ENCODE measurements around the gene LRRC2. TPM values are rescaled to one million over a fixed set of nuclear protein-coding genes. Genes with fewer than 3 reads are reported as not detected.

The LRRC2 gene
- total RNA-seq, 4 donors from 2014 or later: 0.35 to 23.9 (median 1.3) TPM

- no peaks in the 10 kb centered on the region for H3K9me3 ChIP-seq
- no peak overlapping the region for H3K4me3 ChIP-seq
- no peak overlapping the region for H3K27ac ChIP-seq
- no peak for DNase-seq
- peaks cover 0 to 10% (median 5%) of the 10 kb centered on the region in 4 donors for H3K4me1 ChIP-seq
- H3K27me3 ChIP-seq: no peaks in the 10 kb centered on the region
- H3K36me3 ChIP-seq: no peaks in the 10 kb centered on the region
- no peak for TF ChIP-seq POLR2A (IDR thresholded peaks at IDR 0.05)
These were observed 81.7 kb downstream of the LRRC2 start for GRCh38 chr3:46484388-46484787.

GRCh38 chr3:46483825-46484224, 82.3 kb downstream of the LRRC2 start:
- Histone ChIP-seq H3K27ac (no peak overlapping the region), H3K4me1 (peaks cover 0 to 6% (median under 1%) of the 10 kb centered on the region in 4 donors), H3K36me3 (no peaks in the 10 kb centered on the region), H3K4me3 (no peak overlapping the region), H3K27me3 (no peaks in the 10 kb centered on the region), H3K9me3 (no peaks in the 10 kb centered on the region)
- DNase-seq: no peak
- no peak for TF ChIP-seq POLR2A (IDR thresholded peaks at IDR 0.05)
- TF ChIP-seq CTCF (IDR thresholded peaks at IDR 0.05): no peak

- DNase-seq: no peak
- TF ChIP-seq POLR2A (IDR thresholded peaks at IDR 0.05) (no peak), CTCF (IDR thresholded peaks at IDR 0.05) (no peak)
- H3K4me3 ChIP-seq: no peak overlapping the region
- no peaks in the 10 kb centered on the region for H3K36me3 ChIP-seq
- H3K9me3 ChIP-seq: no peaks in the 10 kb centered on the region
- H3K4me1 ChIP-seq: peaks cover 0 to 6% (median 0%) of the 10 kb centered on the region in 4 donors
- H3K27me3 ChIP-seq: no peaks in the 10 kb centered on the region
- H3K27ac ChIP-seq: no peak overlapping the region
These were observed 83.3 kb downstream of the LRRC2 start for GRCh38 chr3:46482632-46483350.

- Histone ChIP-seq H3K9me3 (no peaks in the 10 kb centered on the region), H3K27me3 (no peaks in the 10 kb centered on the region), H3K4me3 (no peak overlapping the region), H3K36me3 (no peaks in the 10 kb centered on the region), H3K27ac (no peak overlapping the region), H3K4me1 (peaks cover 0 to 6% (median 0%) of the 10 kb centered on the region in 4 donors)
- TF ChIP-seq CTCF (IDR thresholded peaks at IDR 0.05): no peak
- no peak for TF ChIP-seq POLR2A (IDR thresholded peaks at IDR 0.05)
- no peak for DNase-seq
These were observed 84.5 kb downstream of the LRRC2 start for GRCh38 chr3:46481636-46482035.

- Histone ChIP-seq H3K9me3 (no peaks in the 10 kb centered on the region), H3K27ac (no peak overlapping the region), H3K27me3 (no peaks in the 10 kb centered on the region), H3K36me3 (no peaks in the 10 kb centered on the region), H3K4me1 (peaks cover 0 to 6% (median 0%) of the 10 kb centered on the region in 4 donors), H3K4me3 (no peak overlapping the region)
- no peak for DNase-seq
- TF ChIP-seq CTCF (IDR thresholded peaks at IDR 0.05) (no peak), POLR2A (IDR thresholded peaks at IDR 0.05) (no peak)
These were observed 85.5 kb downstream of the LRRC2 start for GRCh38 chr3:46480491-46481195.

- no peak overlapping the region for H3K27ac ChIP-seq
- no peaks in the 10 kb centered on the region for H3K36me3 ChIP-seq
- DNase-seq: no peak
- H3K9me3 ChIP-seq: no peaks in the 10 kb centered on the region
- H3K27me3 ChIP-seq: no peaks in the 10 kb centered on the region
- H3K4me1 ChIP-seq: no peaks in the 10 kb centered on the region
- TF ChIP-seq CTCF (IDR thresholded peaks at IDR 0.05) (no peak), POLR2A (IDR thresholded peaks at IDR 0.05) (no peak)
- no peak overlapping the region for H3K4me3 ChIP-seq
These were observed 86.4 kb downstream of the LRRC2 start for GRCh38 chr3:46479696-46480095.
